Measurements from ENCODE around the gene HES2.

Gene HES2

GRCh38 chr1:6427441-6428390 lies 8.0 kb upstream of the HES2 start (continued):
- TF ChIP-seq ARNTL (CRISPR knock-in tag; IDR thresholded peaks at IDR 0.05; ENCODE audit: borderline replicate concordance, low read depth) (no peak), CREB5 (CRISPR knock-in tag; IDR thresholded peaks at IDR 0.05; ENCODE audit: low read depth) (no peak), ZNF70 (CRISPR knock-in tag; IDR thresholded peaks at IDR 0.05) (no peak)

- no peak for TF ChIP-seq POU6F1 (CRISPR knock-in tag; IDR thresholded peaks at IDR 0.05; ENCODE audit: borderline replicate concordance, low read depth)
- no peak for TF ChIP-seq ZFP3 (CRISPR knock-in tag; IDR thresholded peaks at IDR 0.05)
- TF ChIP-seq SNAI2 (CRISPR knock-in tag; IDR thresholded peaks at IDR 0.05) = no peak
- TF ChIP-seq GLIS3 (CRISPR knock-in tag; IDR thresholded peaks at IDR 0.05) = no peak
- TF ChIP-seq RARB (CRISPR knock-in tag; IDR thresholded peaks at IDR 0.05) = no peak
- TF ChIP-seq PATZ1 (CRISPR knock-in tag; IDR thresholded peaks at IDR 0.05; ENCODE audit: borderline replicate concordance) = no peak
- TF ChIP-seq ESRRG (CRISPR knock-in tag; IDR thresholded peaks at IDR 0.05) = no peak
- TF ChIP-seq ISL1 (CRISPR knock-in tag; IDR thresholded peaks at IDR 0.05) = no peak
- TF ChIP-seq CREB5 (CRISPR knock-in tag; IDR thresholded peaks at IDR 0.05; ENCODE audit: low read depth) = no peak
- no peak for ATAC-seq
Measured at GRCh38 chr1:6426972-6427350, 7.2 kb upstream of the HES2 start.

- no peak for ATAC-seq
- TF ChIP-seq TOX (CRISPR knock-in tag; IDR thresholded peaks at IDR 0.05; ENCODE audit: borderline replicate concordance) = no peak
- no peak for TF ChIP-seq TCF4 (CRISPR knock-in tag; IDR thresholded peaks at IDR 0.05; ENCODE audit: borderline replicate concordance)
- TF ChIP-seq OSR1 (CRISPR knock-in tag; IDR thresholded peaks at IDR 0.05) = no peak
- TF ChIP-seq GLIS3 (CRISPR knock-in tag; IDR thresholded peaks at IDR 0.05) = no peak
- TF ChIP-seq ESRRG (CRISPR knock-in tag; IDR thresholded peaks at IDR 0.05) = no peak
- no peak for TF ChIP-seq ZNF70 (CRISPR knock-in tag; IDR thresholded peaks at IDR 0.05)
- TF ChIP-seq PPARA (CRISPR knock-in tag; IDR thresholded peaks at IDR 0.05; ENCODE audit: borderline replicate concordance) = no peak
Measured at GRCh38 chr1:6426277-6426971, 6.7 kb upstream of the HES2 start.

GRCh38 chr1:6425658-6426057 lies 5.9 kb upstream of the HES2 start:
- ATAC-seq = no peak
- no peak for TF ChIP-seq CSDC2 (CRISPR knock-in tag; IDR thresholded peaks at IDR 0.05)
- no peak for TF ChIP-seq ESRRG (CRISPR knock-in tag; IDR thresholded peaks at IDR 0.05)
- no peak for TF ChIP-seq TOX (CRISPR knock-in tag; IDR thresholded peaks at IDR 0.05; ENCODE audit: borderline replicate concordance)
- TF ChIP-seq ARNTL (CRISPR knock-in tag; IDR thresholded peaks at IDR 0.05; ENCODE audit: borderline replicate concordance, low read depth) = no peak
- no peak for TF ChIP-seq ZFP3 (CRISPR knock-in tag; IDR thresholded peaks at IDR 0.05)
- no peak for TF ChIP-seq ZNF8 (CRISPR knock-in tag; IDR thresholded peaks at IDR 0.05)
- TF ChIP-seq ZFP30 (CRISPR knock-in tag; IDR thresholded peaks at IDR 0.05) = no peak
- no peak for TF ChIP-seq OSR1 (CRISPR knock-in tag; IDR thresholded peaks at IDR 0.05)
- TF ChIP-seq GLIS3 (CRISPR knock-in tag; IDR thresholded peaks at IDR 0.05) = no peak
- no peak for TF ChIP-seq ZNF70 (CRISPR knock-in tag; IDR thresholded peaks at IDR 0.05)
- TF ChIP-seq SNAI2 (CRISPR knock-in tag; IDR thresholded peaks at IDR 0.05) = no peak
- TF ChIP-seq CSRNP3 (CRISPR knock-in tag; IDR thresholded peaks at IDR 0.05) = no peak
- TF ChIP-seq ISL1 (CRISPR knock-in tag; IDR thresholded peaks at IDR 0.05) = no peak
- no peak for TF ChIP-seq RARB (CRISPR knock-in tag; IDR thresholded peaks at IDR 0.05)
- TF ChIP-seq ZC3H10 (CRISPR knock-in tag; IDR thresholded peaks at IDR 0.05) = no peak
- TF ChIP-seq POU6F1 (CRISPR knock-in tag; IDR thresholded peaks at IDR 0.05; ENCODE audit: borderline replicate concordance, low read depth) = no peak
- no peak for TF ChIP-seq ZNF565 (CRISPR knock-in tag; conservative IDR thresholded peaks at IDR 0.05; ENCODE audit: low read depth)
- no peak for TF ChIP-seq CREB5 (CRISPR knock-in tag; IDR thresholded peaks at IDR 0.05; ENCODE audit: low read depth)
- TF ChIP-seq PPARA (CRISPR knock-in tag; IDR thresholded peaks at IDR 0.05; ENCODE audit: borderline replicate concordance) = no peak
- TF ChIP-seq TCF4 (CRISPR knock-in tag; IDR thresholded peaks at IDR 0.05; ENCODE audit: borderline replicate concordance) = no peak

All from SK-N-SH treated with all-trans-retinoic acid at 6 μM for 48 hours (cell line).